NCI-H1694 treated with DMSO at 0.1 percent for 48 hours (cell line): Measurements from ENCODE around the gene ZNF148.
"Not testable (repeated sequence)": the region's sequence is repeated elsewhere in the genome, so short reads cannot be mapped to it uniquely, and the experiment has no call there.

Experiments used
- DNase-seq: peaks from one replicate; lab custom pipeline; 2025; lab: John Stamatoyannopoulos, UW

ZNF148 gene

DNA sequence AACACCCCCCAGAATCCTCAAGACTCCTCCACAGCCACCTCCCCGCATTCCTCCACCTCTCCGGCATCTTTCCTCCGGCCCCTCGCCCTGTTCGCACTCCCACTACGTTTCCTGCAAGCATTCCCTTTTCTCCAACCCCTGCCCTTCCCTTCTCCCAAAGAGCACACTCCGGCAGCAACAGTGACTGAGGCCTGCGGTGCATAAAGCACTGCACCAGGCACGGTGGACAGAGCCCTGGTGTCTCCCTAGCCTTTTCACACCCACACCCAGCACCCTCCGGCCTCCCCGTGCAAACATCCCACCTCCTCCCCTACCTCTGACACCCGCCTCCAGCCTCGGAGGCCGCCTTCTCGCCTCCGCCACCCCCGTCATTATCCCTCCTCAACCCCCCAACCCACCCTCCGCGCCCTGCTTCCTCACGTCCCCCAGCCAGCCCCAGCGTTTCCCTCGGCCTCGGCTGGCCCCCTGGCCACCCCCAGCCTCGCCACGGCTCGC lies 577 bp downstream of the ZNF148 start:
- peak; percentile 13 for DNase-seq

DNA sequence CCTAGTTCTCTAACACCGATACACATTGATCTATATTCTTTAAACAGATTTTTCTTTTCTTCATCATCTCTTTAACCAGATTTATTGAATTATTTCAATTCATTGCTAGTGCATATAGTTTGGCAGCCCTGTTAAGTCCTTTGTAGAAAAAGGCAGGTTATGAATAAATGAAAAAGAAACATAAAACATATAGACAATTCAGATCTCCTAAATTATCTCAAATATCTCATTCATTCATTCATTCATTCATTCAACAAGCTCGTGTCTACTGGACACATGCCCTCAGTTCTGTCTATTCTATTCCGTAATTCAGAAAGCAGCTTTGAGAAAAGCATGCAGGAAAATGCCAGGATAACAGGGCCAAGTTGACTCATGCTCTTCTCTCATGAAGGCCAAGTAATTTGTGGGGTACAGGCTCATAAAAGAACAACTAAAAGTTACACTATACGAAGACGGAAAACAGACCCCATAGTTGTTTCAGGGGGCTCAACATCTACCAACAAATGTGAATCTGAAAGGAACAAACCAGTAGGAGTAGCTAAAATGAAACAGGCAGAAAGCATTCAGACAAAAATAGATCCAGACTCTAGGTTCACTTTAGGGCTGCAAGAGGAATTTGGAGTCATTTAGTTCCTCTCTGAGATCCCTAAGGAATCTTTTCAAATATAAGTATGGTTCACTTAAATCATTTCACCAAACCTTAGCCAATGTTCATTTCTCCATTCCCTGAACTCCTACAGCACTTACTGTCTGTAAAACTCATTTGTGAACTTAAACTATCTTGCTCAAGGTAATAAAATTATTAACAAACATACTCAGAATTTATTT lies 7.5 kb downstream of the ZNF148 start:
- DNase-seq = no peak

DNA sequence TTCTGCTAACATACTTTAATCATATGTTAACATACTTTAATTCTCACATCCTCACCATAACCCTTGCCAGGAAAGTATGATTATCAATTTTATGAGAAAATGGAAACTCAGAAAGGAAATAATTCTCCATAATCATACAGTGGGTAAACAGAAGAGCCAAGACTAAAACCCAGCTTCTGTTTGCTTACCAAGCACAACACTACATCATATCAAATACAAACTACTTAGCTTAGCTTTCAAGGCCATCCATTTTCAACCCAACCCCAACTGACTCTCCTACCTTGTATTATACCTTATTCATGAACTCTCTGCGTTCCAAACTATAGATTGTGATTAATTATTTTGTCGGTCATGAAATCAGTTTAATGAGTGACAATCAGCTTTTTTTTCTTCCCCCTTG lies 9.0 kb downstream of the ZNF148 start:
- DNase-seq = no peak

DNA sequence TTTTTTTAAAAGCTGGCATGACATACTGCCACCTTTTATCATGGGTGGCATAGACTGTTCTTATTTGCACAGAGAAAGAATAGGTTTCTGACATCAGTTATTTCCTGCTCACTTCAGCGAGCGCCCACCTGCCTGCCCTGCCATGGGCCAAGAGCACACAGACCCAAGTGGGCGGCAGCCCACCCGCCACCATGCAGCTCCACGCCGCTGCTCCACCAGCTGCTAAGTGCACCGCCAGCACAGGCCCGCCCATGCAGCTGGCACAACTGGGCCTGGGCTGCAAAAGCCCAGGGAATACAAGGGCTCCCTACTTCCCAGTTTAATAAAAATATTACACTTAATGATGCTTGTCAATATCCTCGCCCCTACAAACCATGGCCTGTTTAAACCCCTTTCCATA lies 15.4 kb downstream of the ZNF148 start:
- DNase-seq = peak; percentile 32

DNA sequence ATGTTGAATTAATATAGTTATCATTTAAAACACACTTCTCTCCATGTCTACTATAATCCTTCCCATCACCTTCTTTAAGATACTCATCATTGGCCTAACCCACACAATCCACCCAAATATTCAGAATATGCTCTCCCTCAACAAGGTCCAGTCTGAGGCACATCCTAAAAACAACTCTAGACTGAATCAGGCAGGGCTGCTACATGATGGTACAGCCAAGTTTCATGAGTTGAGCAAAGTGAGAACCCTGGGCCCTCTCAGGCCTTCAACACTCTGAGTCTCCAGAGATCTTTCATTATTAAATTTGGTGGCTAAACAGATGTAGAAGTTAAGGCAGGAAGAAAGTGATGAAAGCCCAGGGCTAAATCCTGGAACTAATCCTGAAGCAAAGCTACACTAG lies 16.2 kb downstream of the ZNF148 start:
- no peak for DNase-seq

DNA sequence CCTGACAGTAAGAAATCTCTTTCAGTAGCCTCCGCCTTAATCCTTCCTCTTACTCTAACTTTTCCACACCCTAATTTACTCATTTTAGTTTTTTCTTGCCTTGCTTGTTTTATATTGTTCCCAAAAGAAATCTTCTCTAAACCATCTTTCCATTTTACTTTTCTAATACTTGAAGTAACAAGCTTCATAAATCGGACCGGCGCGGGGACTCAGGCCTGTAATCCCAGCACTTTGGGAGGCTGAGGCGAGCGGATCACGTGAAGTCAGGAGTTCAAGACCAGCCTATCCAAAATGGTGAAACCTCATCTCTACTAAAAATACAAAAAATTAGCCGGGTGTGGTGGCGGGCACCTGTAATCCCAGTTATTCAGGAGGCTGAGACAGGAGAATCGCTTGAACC lies 17.3 kb downstream of the ZNF148 start:
- no peak for DNase-seq

DNA sequence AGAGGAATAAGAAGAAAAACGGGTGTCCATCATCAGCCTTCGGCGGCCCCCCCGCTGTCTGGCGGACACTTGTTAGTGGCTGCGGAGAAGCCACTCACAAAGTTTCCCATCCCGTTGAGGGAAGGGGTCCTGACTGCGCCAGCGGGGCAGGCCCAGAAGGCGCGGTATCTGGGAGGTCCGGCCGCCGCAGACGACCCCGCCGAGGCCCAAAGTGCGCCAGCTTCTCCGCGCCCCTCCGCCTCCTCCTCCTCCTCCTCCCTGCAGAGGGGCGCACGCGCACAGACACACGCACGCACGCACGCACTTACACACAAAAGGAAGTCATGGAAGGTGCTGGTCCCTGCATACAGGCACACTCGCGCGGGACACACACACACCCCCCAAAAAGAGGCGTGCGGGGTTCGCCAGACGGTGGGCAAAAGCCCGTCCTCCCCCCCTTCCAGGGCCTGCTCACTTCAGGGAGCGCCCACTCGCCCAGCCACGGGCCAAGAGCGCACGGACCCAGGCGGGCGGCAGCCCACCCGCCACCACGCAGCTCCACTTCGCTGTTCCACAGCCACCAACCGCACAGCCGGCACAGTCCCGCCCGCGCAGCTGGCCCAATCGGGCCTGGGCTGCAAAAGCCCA lies 18.0 kb downstream of the ZNF148 start:
- DNase-seq = no peak

DNA sequence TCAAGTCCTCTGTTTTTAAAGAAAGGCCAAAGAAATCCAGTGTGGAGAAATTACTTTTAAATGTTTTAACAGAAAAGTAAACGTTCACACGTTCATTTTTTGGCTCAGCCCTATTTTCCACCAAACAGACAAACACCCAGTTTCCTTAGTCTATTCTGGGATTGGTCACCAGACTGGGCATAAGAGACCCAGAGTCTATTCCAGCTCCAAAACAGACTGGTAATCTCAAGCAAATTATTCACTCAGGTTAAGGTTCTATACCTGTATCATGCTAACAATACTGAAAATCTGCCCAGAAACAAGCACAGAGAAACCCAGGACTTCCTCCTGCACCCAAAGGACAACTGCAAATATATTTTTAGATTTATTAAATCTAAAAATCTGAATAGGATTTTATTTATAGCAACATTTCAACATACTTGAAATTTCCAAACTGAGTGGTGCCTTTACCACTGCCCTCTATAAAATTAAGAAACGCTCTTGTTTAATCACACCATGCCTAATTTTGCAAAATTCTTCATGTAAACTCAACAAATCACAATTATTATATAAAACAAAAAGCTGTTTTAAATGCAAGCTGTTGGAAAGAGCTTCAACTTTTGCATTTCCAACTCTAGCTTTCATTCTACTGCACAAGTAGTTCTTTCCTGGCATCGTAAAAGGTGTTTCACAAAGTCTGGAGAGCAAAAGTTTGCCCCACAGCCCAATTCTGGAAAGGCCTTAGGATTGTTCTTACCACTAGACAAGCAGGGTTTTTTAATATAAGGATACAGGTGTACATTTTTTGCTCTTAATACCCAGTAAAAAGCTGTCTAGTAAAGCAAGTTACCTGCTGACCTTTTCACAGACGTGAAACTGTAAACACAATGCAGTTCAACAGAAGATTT lies 18.7 kb downstream of the ZNF148 start:
- no peak for DNase-seq

DNA sequence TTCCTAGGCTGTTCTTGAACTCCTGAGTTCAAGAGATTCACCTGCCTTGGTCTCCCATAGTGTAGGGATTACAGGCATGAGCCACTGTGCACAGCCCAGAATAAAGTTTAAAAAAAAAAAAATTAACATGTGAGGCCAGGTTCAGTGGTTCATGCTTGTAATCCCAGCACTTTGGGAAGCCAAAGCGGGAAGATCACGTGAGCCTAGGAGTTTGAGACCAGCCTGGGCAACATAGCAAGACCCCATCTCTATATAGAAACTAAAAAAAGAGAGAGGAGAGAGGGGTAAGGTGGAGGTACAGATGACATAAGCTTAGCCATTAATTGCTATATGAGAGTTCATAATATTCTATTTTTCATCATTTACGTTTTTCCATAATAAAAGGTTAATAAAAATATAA lies 21.5 kb downstream of the ZNF148 start:
- no peak for DNase-seq

DNA sequence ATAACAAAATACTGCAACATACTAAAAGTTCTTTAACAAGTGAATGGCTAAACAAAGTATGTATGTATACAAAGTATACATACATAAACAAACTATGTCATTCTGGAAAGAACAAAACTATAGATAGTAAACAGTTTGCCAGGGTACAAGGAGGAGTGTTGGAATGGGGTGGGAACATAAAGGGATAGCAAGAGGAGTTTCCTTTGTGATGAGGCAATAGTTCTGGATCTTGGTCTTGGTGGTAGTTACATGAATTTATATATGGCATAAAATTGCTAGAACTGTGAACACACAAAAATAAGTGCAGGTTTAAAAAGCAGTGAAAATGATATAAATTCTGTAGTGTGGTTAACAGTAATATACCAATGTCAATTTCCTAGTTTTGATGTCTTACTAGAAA lies 22.0 kb downstream of the ZNF148 start:
- no peak for DNase-seq

DNA sequence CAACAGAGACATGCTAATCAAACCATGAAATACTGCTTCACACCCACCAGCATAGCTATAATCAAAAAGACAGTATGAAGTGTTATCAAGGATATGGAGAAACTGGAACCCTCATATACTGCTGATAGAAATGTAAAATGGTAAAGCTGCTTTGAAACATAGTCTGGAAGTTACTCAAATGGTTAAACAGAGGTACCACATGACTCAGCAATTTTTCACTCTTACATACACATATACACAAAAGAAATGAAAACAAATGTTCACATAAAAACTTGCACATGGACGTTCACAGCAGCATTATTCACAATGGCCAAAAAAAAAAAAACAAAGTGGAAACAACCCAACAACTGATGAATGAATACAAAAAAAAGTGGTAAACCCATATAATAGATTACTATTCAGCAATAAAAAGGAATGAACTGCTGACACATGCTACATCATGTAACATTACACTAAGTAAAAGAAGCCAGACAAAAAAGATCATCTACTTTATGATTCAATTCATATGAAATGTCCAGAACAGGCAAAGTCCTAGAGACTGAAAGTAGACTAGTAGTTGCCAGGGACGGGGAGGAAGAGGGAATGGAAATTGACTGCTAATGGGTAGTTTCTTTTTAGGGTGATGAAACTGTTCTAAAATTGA lies 23.2 kb downstream of the ZNF148 start:
- no peak for DNase-seq

DNA sequence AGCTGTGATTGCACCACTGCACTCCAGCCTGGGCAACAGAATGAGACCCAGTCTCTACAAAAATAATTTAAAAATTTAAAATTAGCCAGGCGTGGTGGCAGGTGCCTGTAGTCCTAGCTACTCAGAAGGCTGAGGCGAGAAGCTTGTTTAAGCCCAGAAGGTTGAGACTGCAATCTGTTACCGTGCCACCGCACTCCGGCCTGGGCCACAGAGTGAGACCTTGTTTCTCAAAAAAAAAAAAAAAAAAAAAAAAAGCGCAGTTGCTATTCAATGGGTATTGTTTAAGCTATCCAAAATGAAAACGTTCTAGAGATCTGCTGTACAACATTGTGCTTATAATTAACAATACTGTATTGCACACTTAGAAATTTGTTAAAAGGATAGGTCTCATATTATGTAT lies 24.0 kb downstream of the ZNF148 start:
- DNase-seq = no peak

DNA sequence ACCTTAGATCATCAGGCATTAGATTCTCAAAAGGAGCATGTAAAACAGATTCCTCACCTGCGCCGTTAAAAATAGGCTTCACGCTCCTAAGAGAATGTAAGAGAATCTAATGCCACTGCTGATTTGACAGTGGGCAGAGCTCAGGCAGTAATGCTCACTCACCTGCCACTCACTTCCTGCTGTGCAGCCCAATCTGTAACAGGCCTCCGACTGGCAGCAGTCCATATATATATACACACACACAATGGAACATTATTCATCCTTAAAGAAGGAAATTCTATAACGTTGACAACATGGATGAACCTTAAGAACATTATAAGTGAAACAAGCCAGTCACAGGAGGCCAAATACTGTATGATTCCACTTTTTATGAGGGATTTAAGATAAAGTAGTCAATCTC lies 24.5 kb downstream of the ZNF148 start:
- DNase-seq = no peak

DNA sequence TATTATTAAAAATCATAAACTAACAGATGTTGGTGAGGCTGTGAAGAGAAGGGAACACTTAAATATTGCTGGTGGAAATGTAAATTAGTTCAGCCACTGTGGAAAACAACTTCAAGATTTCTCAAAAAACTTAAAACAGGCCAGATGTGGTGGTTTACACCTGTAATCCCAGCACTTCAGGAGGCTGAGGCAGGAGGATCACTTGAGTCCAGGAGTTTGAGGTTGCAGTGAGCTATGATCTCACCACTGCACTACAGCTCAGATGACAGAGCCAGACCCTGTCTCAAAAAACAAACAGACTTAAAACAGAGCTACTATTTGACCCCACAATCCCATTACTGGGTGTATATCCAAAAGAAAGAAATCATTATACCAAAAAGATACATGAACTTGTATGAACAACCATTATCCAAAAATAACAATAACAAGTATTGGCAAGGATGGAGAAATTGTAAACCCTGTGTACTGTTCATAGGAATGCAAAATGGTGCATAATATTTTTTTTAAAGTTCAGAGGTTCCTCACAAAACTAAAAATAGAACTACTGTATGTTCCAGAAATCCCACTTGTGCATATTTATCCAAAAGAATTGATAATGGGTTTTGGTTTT lies 25.5 kb downstream of the ZNF148 start:
- no peak for DNase-seq

DNA sequence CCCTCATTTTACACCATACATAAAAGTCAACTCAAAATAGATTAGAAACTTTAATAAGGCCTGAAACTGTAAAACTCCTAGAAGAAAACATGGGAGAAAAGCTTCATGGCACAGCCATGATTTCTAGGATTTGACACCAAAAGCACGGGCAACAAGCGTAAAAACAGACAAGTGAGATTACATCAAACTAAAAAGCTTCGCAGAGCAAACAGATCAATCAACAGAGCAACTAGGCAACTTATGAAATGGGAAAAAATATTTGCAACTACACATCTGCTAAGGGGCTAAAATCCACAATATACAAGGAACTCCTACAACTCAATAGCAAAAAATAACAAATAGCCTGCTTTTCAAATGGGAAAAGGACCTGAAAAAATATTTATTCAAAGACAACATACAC lies 26.1 kb downstream of the ZNF148 start:
- DNase-seq = no peak

DNA sequence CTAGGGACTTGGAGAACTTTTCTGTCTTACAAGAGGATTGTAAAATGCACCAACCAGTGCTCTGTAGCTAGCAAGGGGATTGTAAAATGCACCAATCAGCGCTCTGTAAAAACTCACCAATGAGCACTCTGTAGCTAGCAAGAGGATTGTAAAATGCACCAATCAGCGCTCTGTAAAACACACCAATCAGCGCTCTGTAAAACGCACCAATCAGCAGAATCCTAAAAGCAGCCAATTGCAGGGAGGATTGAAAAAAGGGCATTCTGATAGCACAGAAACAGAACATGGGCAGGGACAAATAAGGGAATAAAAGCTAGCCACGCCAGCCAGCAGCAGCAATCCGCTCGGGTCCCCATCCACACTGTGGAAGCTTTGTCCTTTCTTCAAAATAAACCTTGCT lies 31.8 kb downstream of the ZNF148 start:
- not testable (repeated sequence) for DNase-seq

DNA sequence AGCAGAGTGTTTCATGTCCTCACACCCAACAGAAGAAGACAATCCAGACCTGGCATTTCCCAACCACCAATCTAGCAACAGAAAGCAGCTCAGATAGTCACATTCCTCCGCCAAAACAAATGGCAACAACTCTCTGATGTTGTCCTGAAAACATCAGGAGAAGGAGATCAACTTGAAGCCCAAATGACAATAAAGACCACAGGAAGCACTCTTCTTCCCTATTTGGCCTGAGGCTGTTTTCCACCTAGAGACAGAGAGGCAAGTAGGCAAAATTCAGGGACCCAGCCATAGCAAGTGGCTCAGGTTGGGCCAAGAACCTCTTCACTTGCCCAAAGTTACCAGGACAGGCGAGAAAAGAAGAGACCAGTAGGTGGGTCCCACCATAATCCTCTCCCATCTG lies 35.0 kb downstream of the ZNF148 start:
- DNase-seq = no peak

DNA sequence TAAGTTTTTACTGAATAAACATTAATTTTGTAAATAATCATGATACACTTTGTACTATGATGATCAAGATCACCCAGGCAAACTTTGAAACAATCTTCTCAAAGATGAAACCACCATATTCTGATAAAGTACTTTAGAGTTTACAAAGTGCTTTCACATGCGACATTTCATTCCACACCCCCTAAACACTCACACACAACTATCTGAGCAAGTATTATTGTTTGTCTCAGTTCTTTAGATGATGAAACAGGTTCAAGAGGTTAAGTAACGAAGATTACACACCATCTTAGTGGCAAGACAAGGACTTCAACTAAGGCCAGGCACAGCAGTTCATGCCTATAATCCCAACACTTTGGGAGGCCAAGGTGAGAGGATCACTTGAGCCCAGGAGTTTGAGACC lies 37.6 kb downstream of the ZNF148 start:
- DNase-seq = no peak

DNA sequence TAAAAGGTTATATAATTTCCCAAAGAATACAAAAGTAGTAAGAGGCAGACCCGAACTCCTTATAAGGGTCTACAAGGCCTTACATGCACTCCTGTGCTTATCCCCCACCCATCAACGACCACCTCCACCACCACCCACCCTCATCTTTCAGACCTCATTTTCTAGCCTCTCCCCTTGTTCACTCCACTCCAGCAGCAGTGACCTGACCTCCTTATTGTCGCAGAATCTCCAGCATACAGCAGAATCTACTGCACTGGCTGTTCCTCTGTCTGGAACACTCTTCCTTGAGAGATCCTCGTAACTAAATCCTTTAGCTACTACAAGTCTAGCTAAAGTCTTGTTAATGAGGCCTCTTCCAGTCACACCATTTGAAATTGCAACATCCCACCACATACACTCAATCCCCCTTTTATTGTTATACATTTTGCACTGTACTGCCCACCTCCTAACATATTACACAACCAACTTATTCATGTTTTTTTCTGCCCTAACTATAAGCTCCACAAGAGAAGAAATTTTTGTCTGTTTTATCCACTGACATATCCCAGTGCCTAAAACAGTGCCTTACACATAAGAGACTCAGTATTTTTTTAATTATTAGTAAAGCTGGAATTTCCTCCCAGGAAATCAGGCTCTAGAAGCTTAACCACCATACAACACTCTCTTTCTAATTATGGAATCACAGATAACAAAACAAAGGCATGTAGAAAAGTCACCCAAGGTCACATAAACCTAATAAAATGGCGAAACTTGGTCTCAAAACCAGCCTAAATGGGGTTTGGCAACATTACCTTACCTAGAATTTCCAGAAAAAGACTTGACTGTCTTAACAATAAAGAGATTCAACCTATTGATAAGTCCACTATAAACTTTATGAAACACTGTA lies 40.2 kb downstream of the ZNF148 start:
- no peak for DNase-seq

DNA sequence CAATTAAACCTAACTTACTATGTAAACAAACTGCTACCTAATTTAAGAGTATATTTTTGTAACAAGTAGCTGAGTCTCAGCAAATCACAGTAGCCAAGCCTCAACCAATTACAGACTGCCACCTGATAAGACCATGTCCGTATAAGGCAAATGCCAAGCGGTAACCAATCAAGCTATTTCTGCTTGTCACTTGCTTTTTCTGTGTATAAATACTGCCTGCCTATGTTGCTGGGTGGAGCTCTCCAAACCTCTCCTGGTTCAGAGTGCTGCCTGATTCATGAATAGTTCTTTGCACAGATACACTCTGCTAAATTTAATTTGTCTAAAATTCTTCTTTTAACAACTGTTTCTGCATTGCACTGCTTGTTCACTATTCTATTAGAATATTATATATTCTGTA lies 42.6 kb downstream of the ZNF148 start:
- no peak for DNase-seq

DNA sequence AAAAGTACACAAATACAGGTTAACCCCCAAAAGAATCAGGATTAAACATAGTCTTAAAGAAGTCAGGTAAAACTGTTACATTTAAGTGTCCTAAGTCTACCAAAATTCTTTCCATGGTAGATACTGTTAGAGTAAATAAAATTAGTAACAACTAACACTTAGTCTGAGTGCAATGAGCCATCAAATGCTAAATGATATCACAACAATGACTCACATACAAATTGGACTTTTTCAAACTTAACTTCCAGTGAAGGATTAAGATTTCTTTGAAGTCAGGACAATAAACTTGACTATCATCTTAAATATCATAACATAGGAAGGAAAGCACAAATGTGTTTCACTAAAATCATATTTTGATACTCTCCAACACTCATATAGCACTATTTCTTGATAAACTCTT lies 43.9 kb downstream of the ZNF148 start:
- no peak for DNase-seq
